Mesendoderm (in vitro differentiated cells): ENCODE data around the gene KDM4B.

Experiments
- DNase-seq: peaks from one replicate; pipeline ENCODE4 v3.0.0; 2013
- H2AK5ac ChIP-seq: 2 replicates; pipeline ENCODE4 v1.6.1; 2013; ENCODE audit warnings: low read length, inconsistent platforms
- H2BK120ac ChIP-seq: 2 replicates; pipeline ENCODE4 v1.6.1; 2013; ENCODE audit warnings: low read depth, mild to moderate bottlenecking, low read length, moderate library complexity, mixed read lengths
- H2BK15ac ChIP-seq: replicated peaks from 2 replicates; pipeline ENCODE4 v1.6.1; 2013; ENCODE audit warnings: low read depth, mild to moderate bottlenecking, moderate library complexity
- H2BK5ac ChIP-seq: 2 replicates; pipeline ENCODE4 v1.6.1; 2013; ENCODE audit warnings: low read length, inconsistent platforms
- H3K18ac ChIP-seq: 2 replicates; pipeline ENCODE4 v1.6.1; 2013; ENCODE audit warnings: mild to moderate bottlenecking, low read length, mixed read lengths
- H3K23ac ChIP-seq: one replicate; pipeline ENCODE4 v1.6.1; 2013; ENCODE audit warnings: low read length
- H3K27ac ChIP-seq: 2 replicates; pipeline ENCODE4 v1.5.1; 2013; ENCODE audit warnings: low read depth, mild to moderate bottlenecking, inconsistent platforms, low read length, moderate library complexity
- H3K27me3 ChIP-seq: 2 replicates; pipeline ENCODE4 v1.6.1; 2013; ENCODE audit warnings: low read length, control low read depth, mild to moderate bottlenecking, inconsistent platforms; ENCODE audit not compliant: insufficient read depth, poor library complexity
- H3K36me3 ChIP-seq: 2 replicates; pipeline ENCODE4 v1.6.1; 2013; ENCODE audit warnings: low read length, inconsistent platforms; ENCODE audit not compliant: control insufficient read depth, insufficient read depth
- H3K4ac ChIP-seq: one replicate; pipeline ENCODE4 v1.6.1; 2013; ENCODE audit warnings: low read depth, mild to moderate bottlenecking, low read length, moderate library complexity
- H3K4me1 ChIP-seq: 2 replicates; pipeline ENCODE4 v1.6.1; 2013; ENCODE audit warnings: low read depth, low read length, inconsistent platforms; ENCODE audit not compliant: control insufficient read depth
- H3K4me2 ChIP-seq: 2 replicates; pipeline ENCODE4 v1.6.1; 2013; ENCODE audit warnings: low read length
- H3K4me3 ChIP-seq: 2 replicates; pipeline ENCODE4 v1.5.1; 2013; ENCODE audit warnings: mild to moderate bottlenecking, low read length
- H3K56ac ChIP-seq: one replicate; pipeline ENCODE4 v1.6.1; 2013; ENCODE audit warnings: low read length
- H3K79me1 ChIP-seq: 2 replicates; pipeline ENCODE4 v1.6.1; 2013; ENCODE audit warnings: low read length, inconsistent platforms
- H3K79me2 ChIP-seq: 2 replicates; pipeline ENCODE4 v1.6.1; 2013; ENCODE audit warnings: mild to moderate bottlenecking, low read length; ENCODE audit not compliant: control insufficient read depth, insufficient read depth
- H3K9ac ChIP-seq: 2 replicates; pipeline ENCODE4 v1.6.1; 2013; ENCODE audit warnings: low read length, inconsistent platforms
- H4K5ac ChIP-seq: one replicate; pipeline ENCODE4 v1.6.1; 2013; ENCODE audit warnings: low read length
- H4K8ac ChIP-seq: one replicate; pipeline ENCODE4 v1.6.1; 2013; ENCODE audit warnings: low read depth, mild to moderate bottlenecking, control low read depth, low read length, moderate library complexity
- WGBS: extraction: QIAGEN DNeasy Blood & Tissue Kit; methylation state at CpG from one replicate; pipeline ENCODE4 v1.1.7; 2013; ENCODE audit warnings: low lambda C conversion rate, missing lambda C conversion rate; ENCODE audit not compliant: insufficient coverage; ENCODE audit errors: extremely low coverage; 5-methylcytosine and 5-hydroxymethylcytosine counted together

The KDM4B gene

GRCh38 chr19:5035793-5036697, 67.1 kb downstream of the KDM4B start:
- H2AK5ac ChIP-seq = no peak overlapping the region
- H3K18ac ChIP-seq = no peak overlapping the region
- no peak overlapping the region for H2BK15ac ChIP-seq
- H3K9ac ChIP-seq = no peak overlapping the region
- H3K56ac ChIP-seq = no peak overlapping the region
- DNase-seq = no peak
- H2BK5ac ChIP-seq = no peak overlapping the region
- H2BK120ac ChIP-seq = no peak overlapping the region
- no peak overlapping the region for H4K5ac ChIP-seq
- no peak overlapping the region for H3K4me2 ChIP-seq
- no peak overlapping the region for H3K23ac ChIP-seq
- WGBS = no CpG with 5 or more reads among the region's 36 CpGs
- no peaks in the 10 kb centered on the region for H3K4me1 ChIP-seq
- no peak overlapping the region for H4K8ac ChIP-seq
- no peaks in the 10 kb centered on the region for H3K79me2 ChIP-seq
- H3K4me3 ChIP-seq = no peak overlapping the region
- no peaks in the 10 kb centered on the region for H3K36me3 ChIP-seq
- H3K27me3 ChIP-seq = no peaks in the 10 kb centered on the region
- H3K4ac ChIP-seq = no peak overlapping the region
- no peak overlapping the region for H3K27ac ChIP-seq
- H3K79me1 ChIP-seq = no peaks in the 10 kb centered on the region

- Histone ChIP-seq H3K4ac (no peak overlapping the region), H3K27me3 (no peaks in the 10 kb centered on the region), H3K79me1 (no peaks in the 10 kb centered on the region), H3K4me2 (no peak overlapping the region), H2BK15ac (no peak overlapping the region), H2BK5ac (no peak overlapping the region), H3K18ac (no peak overlapping the region), H3K9ac (no peak overlapping the region), H3K79me2 (no peaks in the 10 kb centered on the region), H4K5ac (no peak overlapping the region), H3K4me1 (no peaks in the 10 kb centered on the region), H4K8ac (no peak overlapping the region), H2BK120ac (no peak overlapping the region), H2AK5ac (no peak overlapping the region), H3K56ac (no peak overlapping the region), H3K4me3 (no peak overlapping the region), H3K27ac (no peak overlapping the region), H3K36me3 (no peaks in the 10 kb centered on the region), H3K23ac (no peak overlapping the region)
- no CpG with 5 or more reads among the region's 36 CpGs for WGBS
- DNase-seq = no peak
Measured at GRCh38 chr19:5036698-5037563, 68.0 kb downstream of the KDM4B start.

GRCh38 chr19:5037936-5038335, 69.0 kb downstream of the KDM4B start:
- H3K4me1 ChIP-seq = no peaks in the 10 kb centered on the region
- H3K56ac ChIP-seq = no peak overlapping the region
- H2AK5ac ChIP-seq = no peak overlapping the region
- H2BK5ac ChIP-seq = no peak overlapping the region
- H3K18ac ChIP-seq = no peak overlapping the region
- no peak overlapping the region for H3K9ac ChIP-seq
- no peak for DNase-seq
- no peak overlapping the region for H2BK120ac ChIP-seq
- H4K5ac ChIP-seq = no peak overlapping the region
- H2BK15ac ChIP-seq = no peak overlapping the region
- H3K27ac ChIP-seq = no peak overlapping the region
- H3K79me2 ChIP-seq = no peaks in the 10 kb centered on the region
- no peaks in the 10 kb centered on the region for H3K36me3 ChIP-seq
- no peak overlapping the region for H3K4me2 ChIP-seq
- H3K27me3 ChIP-seq = no peaks in the 10 kb centered on the region
- WGBS = no CpG with 5 or more reads among the region's 17 CpGs
- no peak overlapping the region for H3K4ac ChIP-seq
- H3K79me1 ChIP-seq = no peaks in the 10 kb centered on the region
- no peak overlapping the region for H3K23ac ChIP-seq
- H4K8ac ChIP-seq = no peak overlapping the region
- no peak overlapping the region for H3K4me3 ChIP-seq

GRCh38 chr19:5038631-5039271, 69.8 kb downstream of the KDM4B start:
- Histone ChIP-seq H3K18ac (no peak overlapping the region), H2BK15ac (no peak overlapping the region), H3K9ac (no peak overlapping the region), H3K79me1 (no peaks in the 10 kb centered on the region), H3K4me2 (no peak overlapping the region), H3K27me3 (no peaks in the 10 kb centered on the region), H4K5ac (no peak overlapping the region), H3K4me3 (no peak overlapping the region), H3K56ac (no peak overlapping the region), H3K79me2 (no peaks in the 10 kb centered on the region), H2BK5ac (no peak overlapping the region), H4K8ac (no peak overlapping the region), H3K36me3 (no peaks in the 10 kb centered on the region), H2BK120ac (no peak overlapping the region), H3K23ac (no peak overlapping the region), H2AK5ac (no peak overlapping the region), H3K27ac (no peak overlapping the region), H3K4ac (no peak overlapping the region), H3K4me1 (no peaks in the 10 kb centered on the region)
- DNase-seq = peak; percentile 48
- WGBS = no CpG with 5 or more reads among the region's 14 CpGs

GRCh38 chr19:5039642-5040543, 71.0 kb downstream of the KDM4B start:
- H4K5ac ChIP-seq = no peak overlapping the region
- no peak overlapping the region for H3K4me3 ChIP-seq
- H3K18ac ChIP-seq = no peak overlapping the region
- H2BK15ac ChIP-seq = no peak overlapping the region
- no peaks in the 10 kb centered on the region for H3K36me3 ChIP-seq
- no peaks in the 10 kb centered on the region for H3K79me1 ChIP-seq
- H3K9ac ChIP-seq = no peak overlapping the region
- no peaks in the 10 kb centered on the region for H3K4me1 ChIP-seq
- H2AK5ac ChIP-seq = no peak overlapping the region
- H3K4me2 ChIP-seq = no peak overlapping the region
- no peaks in the 10 kb centered on the region for H3K79me2 ChIP-seq
- DNase-seq = no peak
- no peak overlapping the region for H4K8ac ChIP-seq
- H3K27ac ChIP-seq = no peak overlapping the region
- H3K56ac ChIP-seq = no peak overlapping the region
- no peaks in the 10 kb centered on the region for H3K27me3 ChIP-seq
- no peak overlapping the region for H2BK120ac ChIP-seq
- H3K23ac ChIP-seq = no peak overlapping the region
- no peak overlapping the region for H2BK5ac ChIP-seq
- WGBS = no CpG with 5 or more reads among the region's 43 CpGs
- no peak overlapping the region for H3K4ac ChIP-seq
